ENCODE data around the gene UNC5A.

The UNC5A gene

GRCh38 chr5:176796970-176797369 is 13.4 kb upstream of the UNC5A start:
- DNase-seq (ENCODE audit: extremely low spot score) = no peak
- TF ChIP-seq ELF4 (IDR thresholded peaks at IDR 0.05) (no peak), ARNT (IDR thresholded peaks at IDR 0.05) (no peak), BHLHE40 (IDR thresholded peaks at IDR 0.05; ENCODE audit: borderline replicate concordance) (no peak), FOXK2 (IDR thresholded peaks at IDR 0.05) (no peak), LEF1 (IDR thresholded peaks at IDR 0.05; ENCODE audit: borderline replicate concordance) (no peak), SUZ12 (IDR thresholded peaks at IDR 0.05) (no peak), TARDBP (IDR thresholded peaks at IDR 0.05) (no peak), CTBP1 (IDR thresholded peaks at IDR 0.05; ENCODE audit: borderline replicate concordance) (no peak), L3MBTL2 (conservative IDR thresholded peaks at IDR 0.05) (no peak), FOXA1 (IDR thresholded peaks at IDR 0.05) (no peak), NFRKB (IDR thresholded peaks at IDR 0.05) (no peak), FOXM1 (IDR thresholded peaks at IDR 0.05; ENCODE audit: borderline replicate concordance) (no peak)
- POLR2A ChIA-PET = no interaction called here
- CTCF ChIA-PET = no interaction called here

DNA sequence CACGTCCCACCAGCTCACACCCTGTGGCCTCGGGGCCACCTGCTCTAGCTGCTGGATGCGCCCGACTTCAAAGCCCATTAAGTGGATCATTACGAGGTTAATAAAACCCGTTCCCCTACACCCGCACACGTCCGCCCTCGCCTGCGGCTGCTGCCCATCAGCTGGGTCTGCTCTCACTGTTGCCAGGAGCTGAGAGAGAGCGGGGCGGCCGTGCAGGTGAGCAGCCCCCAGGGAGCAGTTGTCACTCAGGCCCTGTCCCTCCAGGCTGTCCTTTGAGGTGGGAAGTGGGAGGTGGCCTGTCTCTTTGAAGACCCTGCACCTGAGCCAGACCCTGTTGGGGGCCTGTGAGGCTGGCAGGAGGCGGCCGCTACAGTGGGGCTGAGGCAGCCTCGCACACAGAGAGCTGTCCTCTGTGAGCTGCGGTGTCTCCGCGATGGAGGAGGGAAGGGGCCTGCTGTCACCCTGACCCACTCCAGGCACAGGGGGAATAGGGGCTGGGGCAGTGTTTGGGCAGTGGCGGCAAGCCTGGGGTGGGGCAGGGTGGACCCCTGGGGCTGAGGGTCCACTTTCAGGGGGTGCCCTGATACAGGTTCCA is 12.8 kb upstream of the UNC5A start:
- POLR2A ChIA-PET = no interaction called here
- TF ChIP-seq ZNF384 (IDR thresholded peaks at IDR 0.05) (no peak), HDGF (IDR thresholded peaks at IDR 0.05; ENCODE audit: borderline replicate concordance) (no peak), FOXK2 (IDR thresholded peaks at IDR 0.05) (no peak), SP1 (IDR thresholded peaks at IDR 0.05) (no peak), LEF1 (IDR thresholded peaks at IDR 0.05; ENCODE audit: borderline replicate concordance) (no peak), FOXM1 (IDR thresholded peaks at IDR 0.05; ENCODE audit: borderline replicate concordance) (no peak), L3MBTL2 (conservative IDR thresholded peaks at IDR 0.05) (no peak), BHLHE40 (IDR thresholded peaks at IDR 0.05; ENCODE audit: borderline replicate concordance) (no peak), NFRKB (IDR thresholded peaks at IDR 0.05) (no peak), TARDBP (IDR thresholded peaks at IDR 0.05) (no peak), SUZ12 (IDR thresholded peaks at IDR 0.05) (no peak), ELF4 (IDR thresholded peaks at IDR 0.05) (no peak), FOXA1 (IDR thresholded peaks at IDR 0.05) (no peak), CTBP1 (IDR thresholded peaks at IDR 0.05; ENCODE audit: borderline replicate concordance) (no peak), ARNT (IDR thresholded peaks at IDR 0.05) (no peak)
- TF ChIP-seq, protein P1, sequence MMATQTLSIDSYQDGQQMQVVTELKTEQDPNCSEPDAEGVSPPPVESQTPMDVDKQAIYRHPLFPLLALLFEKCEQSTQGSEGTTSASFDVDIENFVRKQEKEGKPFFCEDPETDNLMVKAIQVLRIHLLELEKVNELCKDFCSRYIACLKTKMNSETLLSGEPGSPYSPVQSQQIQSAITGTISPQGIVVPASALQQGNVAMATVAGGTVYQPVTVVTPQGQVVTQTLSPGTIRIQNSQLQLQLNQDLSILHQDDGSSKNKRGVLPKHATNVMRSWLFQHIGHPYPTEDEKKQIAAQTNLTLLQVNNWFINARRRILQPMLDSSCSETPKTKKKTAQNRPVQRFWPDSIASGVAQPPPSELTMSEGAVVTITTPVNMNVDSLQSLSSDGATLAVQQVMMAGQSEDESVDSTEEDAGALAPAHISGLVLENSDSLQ (IDR thresholded peaks at IDR 0.05) = no peak
- CTCF ChIA-PET = interaction anchor here (0.6 to 0.7 kb wide), 2 partner anchors 24 to 137 kb away, joined by 3 read pairs; no protein-coding TSS in a partner anchor
- no peak for DNase-seq (ENCODE audit: extremely low spot score)

DNA sequence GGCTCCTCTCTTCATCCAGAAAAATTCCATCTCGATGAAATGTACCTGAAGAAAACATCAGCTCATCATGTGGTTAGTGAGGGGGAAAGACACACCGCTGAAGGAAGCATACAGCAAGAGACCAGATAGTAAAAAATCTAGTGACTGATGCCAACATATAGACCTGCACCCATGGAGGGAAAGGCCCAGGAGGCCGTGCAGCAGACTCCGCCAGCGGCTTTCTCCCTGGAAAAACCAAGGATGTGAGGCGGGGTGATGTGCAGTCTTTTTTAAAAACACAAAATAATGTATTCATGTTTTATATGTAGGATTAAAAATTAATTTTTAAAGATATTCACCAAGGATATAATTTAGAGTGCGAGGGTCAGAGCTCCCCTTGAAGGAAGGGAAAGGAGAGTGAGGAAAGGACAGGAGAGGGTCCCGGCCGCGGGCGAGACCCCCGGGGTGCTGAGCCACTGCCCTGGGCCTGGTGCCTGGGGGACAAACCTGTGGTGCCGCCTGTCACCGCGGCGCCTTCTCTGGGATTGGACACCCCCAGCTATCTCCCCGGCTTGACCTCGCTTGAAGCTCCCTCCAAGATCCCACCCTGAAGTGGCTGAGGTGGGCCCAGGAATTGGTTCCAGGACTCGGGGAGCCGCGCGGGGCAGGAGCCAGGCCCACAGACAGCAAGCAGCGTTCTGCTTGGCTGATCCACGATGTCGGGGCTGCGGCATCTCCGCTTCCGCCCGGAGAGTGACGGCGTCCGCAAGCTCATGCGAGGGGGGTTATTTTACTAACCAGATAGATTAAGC is 12.1 kb upstream of the UNC5A start:
- TF ChIP-seq NFRKB (IDR thresholded peaks at IDR 0.05) (no peak), L3MBTL2 (conservative IDR thresholded peaks at IDR 0.05) (no peak), FOXA1 (IDR thresholded peaks at IDR 0.05) (no peak), SP1 (IDR thresholded peaks at IDR 0.05) (no peak), LEF1 (IDR thresholded peaks at IDR 0.05; ENCODE audit: borderline replicate concordance) (no peak), HDGF (IDR thresholded peaks at IDR 0.05; ENCODE audit: borderline replicate concordance) (no peak), SUZ12 (IDR thresholded peaks at IDR 0.05) (no peak), ELF4 (IDR thresholded peaks at IDR 0.05) (no peak), FOXK2 (IDR thresholded peaks at IDR 0.05) (no peak), CTBP1 (IDR thresholded peaks at IDR 0.05; ENCODE audit: borderline replicate concordance) (no peak), TARDBP (IDR thresholded peaks at IDR 0.05) (no peak), ARNT (IDR thresholded peaks at IDR 0.05) (no peak), ZNF384 (IDR thresholded peaks at IDR 0.05) (no peak), BHLHE40 (IDR thresholded peaks at IDR 0.05; ENCODE audit: borderline replicate concordance) (no peak), FOXM1 (IDR thresholded peaks at IDR 0.05; ENCODE audit: borderline replicate concordance) (no peak)
- TF ChIP-seq, protein P1 (IDR thresholded peaks at IDR 0.05) = no peak
- POLR2A ChIA-PET = no interaction called here
- CTCF ChIA-PET = interaction anchor here (0.6 to 0.7 kb wide), 2 partner anchors 24 to 138 kb away, joined by 3 read pairs; no protein-coding TSS in a partner anchor
- no peak for DNase-seq (ENCODE audit: extremely low spot score)

GRCh38 chr5:176798949-176799348 is 11.4 kb upstream of the UNC5A start:
- TF ChIP-seq BHLHE40 (IDR thresholded peaks at IDR 0.05; ENCODE audit: borderline replicate concordance) = no peak
- no peak for TF ChIP-seq FOXK2 (IDR thresholded peaks at IDR 0.05)
- no peak for TF ChIP-seq SP1 (IDR thresholded peaks at IDR 0.05)
- TF ChIP-seq, protein P1 (IDR thresholded peaks at IDR 0.05) = no peak
- no peak for TF ChIP-seq CTBP1 (IDR thresholded peaks at IDR 0.05; ENCODE audit: borderline replicate concordance)
- no peak for TF ChIP-seq TARDBP (IDR thresholded peaks at IDR 0.05)
- no peak for TF ChIP-seq ZNF384 (IDR thresholded peaks at IDR 0.05)
- TF ChIP-seq LEF1 (IDR thresholded peaks at IDR 0.05; ENCODE audit: borderline replicate concordance) = no peak
- no peak for TF ChIP-seq L3MBTL2 (conservative IDR thresholded peaks at IDR 0.05)
- TF ChIP-seq ELF4 (IDR thresholded peaks at IDR 0.05) = no peak
- TF ChIP-seq HDGF (IDR thresholded peaks at IDR 0.05; ENCODE audit: borderline replicate concordance) = no peak
- TF ChIP-seq FOXM1 (IDR thresholded peaks at IDR 0.05; ENCODE audit: borderline replicate concordance) = no peak
- TF ChIP-seq SUZ12 (IDR thresholded peaks at IDR 0.05) = no peak
- no peak for TF ChIP-seq NFRKB (IDR thresholded peaks at IDR 0.05)
- no peak for TF ChIP-seq FOXA1 (IDR thresholded peaks at IDR 0.05)
- TF ChIP-seq ARNT (IDR thresholded peaks at IDR 0.05) = no peak
- CTCF ChIA-PET = no interaction called here
- no peak for DNase-seq (ENCODE audit: extremely low spot score)
- POLR2A ChIA-PET = no interaction called here

- POLR2A ChIA-PET = no interaction called here
Observed at GRCh38 chr5:176799488-176799887, 10.9 kb upstream of the UNC5A start.

More at GRCh38 chr5:176799488-176799887, 10.9 kb upstream of the UNC5A start:
- no peak for TF ChIP-seq ZNF384 (IDR thresholded peaks at IDR 0.05)
- DNase-seq (ENCODE audit: extremely low spot score) = no peak
- CTCF ChIA-PET = no interaction called here

All from HEK293T (cell line).